SU-DHL-6 (cell line): ENCODE measurements around the gene CKS1B.

Experiments
- EZH2phosphoT487 ChIP-seq: fragments of 200-600 bp; sonication (generic), shearing (Covaris generic); conservative IDR thresholded peaks from 2 replicates; pipeline ENCODE4 v1.6.1; 2018; ENCODE audit warnings: mild to moderate bottlenecking, antibody characterized with exemption, low read length, moderate library complexity, mixed read lengths
- TF ChIP-seq, protein P1 (sequence below): fragments of 200-600 bp; sonication (generic); IDR thresholded peaks from one replicate; pipeline ENCODE4 v1.5.1; 2017; ENCODE audit warnings: antibody characterized with exemption, mild to moderate bottlenecking, low read length, moderate library complexity; ENCODE audit not compliant: insufficient read depth, poor library complexity, severe bottlenecking

DNA sequence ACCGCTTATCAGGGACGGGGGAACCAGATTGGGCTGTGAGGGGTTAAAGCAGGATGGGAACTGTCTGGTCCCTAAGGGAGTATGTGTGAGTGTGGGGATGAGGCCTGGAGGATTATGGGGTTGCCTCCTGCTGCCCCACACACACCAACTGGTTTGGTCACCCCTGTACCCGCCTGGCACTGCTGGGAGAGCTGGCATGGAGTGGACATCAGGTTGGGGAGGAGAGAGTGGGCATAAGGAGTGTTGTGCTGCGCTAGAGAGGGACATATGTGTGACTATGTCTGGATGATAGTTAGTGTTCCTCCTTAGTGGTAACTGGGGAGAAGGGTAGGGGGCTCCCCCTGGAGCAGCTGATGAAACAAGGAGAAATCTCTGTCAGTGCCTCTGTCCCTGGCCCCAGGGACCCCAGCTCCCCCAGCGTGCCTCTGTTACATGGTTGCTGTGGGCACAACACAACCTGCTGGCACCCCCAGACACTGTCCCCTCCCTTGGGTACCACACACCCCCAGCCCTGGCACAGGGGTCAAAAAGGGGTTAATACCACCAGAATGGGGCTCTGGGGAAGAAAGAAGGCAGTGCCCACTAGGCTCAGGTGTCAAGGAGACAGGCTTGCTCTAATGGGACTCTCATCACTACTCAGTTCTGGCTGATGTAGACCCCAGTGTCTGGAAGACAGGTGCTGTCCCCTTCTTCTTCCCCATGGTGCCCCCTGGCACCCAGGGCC, 30.0 kb downstream of the CKS1B start:
- TF ChIP-seq, protein P1, sequence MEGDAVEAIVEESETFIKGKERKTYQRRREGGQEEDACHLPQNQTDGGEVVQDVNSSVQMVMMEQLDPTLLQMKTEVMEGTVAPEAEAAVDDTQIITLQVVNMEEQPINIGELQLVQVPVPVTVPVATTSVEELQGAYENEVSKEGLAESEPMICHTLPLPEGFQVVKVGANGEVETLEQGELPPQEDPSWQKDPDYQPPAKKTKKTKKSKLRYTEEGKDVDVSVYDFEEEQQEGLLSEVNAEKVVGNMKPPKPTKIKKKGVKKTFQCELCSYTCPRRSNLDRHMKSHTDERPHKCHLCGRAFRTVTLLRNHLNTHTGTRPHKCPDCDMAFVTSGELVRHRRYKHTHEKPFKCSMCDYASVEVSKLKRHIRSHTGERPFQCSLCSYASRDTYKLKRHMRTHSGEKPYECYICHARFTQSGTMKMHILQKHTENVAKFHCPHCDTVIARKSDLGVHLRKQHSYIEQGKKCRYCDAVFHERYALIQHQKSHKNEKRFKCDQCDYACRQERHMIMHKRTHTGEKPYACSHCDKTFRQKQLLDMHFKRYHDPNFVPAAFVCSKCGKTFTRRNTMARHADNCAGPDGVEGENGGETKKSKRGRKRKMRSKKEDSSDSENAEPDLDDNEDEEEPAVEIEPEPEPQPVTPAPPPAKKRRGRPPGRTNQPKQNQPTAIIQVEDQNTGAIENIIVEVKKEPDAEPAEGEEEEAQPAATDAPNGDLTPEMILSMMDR: no peak
- no peak for TF ChIP-seq EZH2phosphoT487
